Measurements from ENCODE around the gene SLC9A5. TPM values are rescaled to one million over a fixed set of nuclear protein-coding genes. Genes with fewer than 3 reads are reported as not detected.

SLC9A5 gene
- total and polyA plus RNA-seq, 2 donors (not counting 3 experiments of a cell fraction or from before 2014, with no cell fraction given) = 2.7 to 2.8 TPM

- H3K4me3 ChIP-seq (replicated peaks in 1 of 3; ENCODE audit: insufficient read depth in 1 of 3, low read depth in 1 of 3, low read length in 3 of 3) = no peak overlapping the region
- H3K79me2 ChIP-seq (ENCODE audit: control insufficient read depth, insufficient read depth, low read length) = no peaks in the 10 kb centered on the region
- DNase-seq (ENCODE audit: low read depth, low spot score) (no peak), FAIRE-seq (no peak)
- no peaks in the 10 kb centered on the region for H3K9me3 ChIP-seq (replicated peaks; ENCODE audit: control insufficient read depth, insufficient read depth, low read length)
- H3K27me3 ChIP-seq (ENCODE audit: control insufficient read depth in 2 of 2, insufficient read depth in 2 of 2, low read length in 2 of 2) = no peaks in the 10 kb centered on the region
- no peak overlapping the region for H2AFZ ChIP-seq (ENCODE audit: low read depth, low read length)
- H3K9ac ChIP-seq (replicated peaks; ENCODE audit: extremely low read depth, insufficient read depth, low read length) = no peak overlapping the region
- no TSS peak for BruUV-seq (replicated peaks)
- ChIA-PET POLR2A (no interaction called here), CTCF (interaction anchor here (1.5 kb wide), 1 partner anchor 22 kb away, joined by 3 read pairs; no protein-coding TSS in a partner anchor)
- H3K4me1 ChIP-seq (ENCODE audit: control insufficient read depth, extremely low read depth, insufficient read depth, low read length) = peaks cover 5% of the 10 kb centered on the region
- TF ChIP-seq POLR2A (IDR thresholded peaks at IDR 0.05; ENCODE audit: low read depth, low read length) (no peak), GATA2 (IDR thresholded peaks at IDR 0.05; ENCODE audit: insufficient read depth, insufficient read length, low read depth, low read length) (no peak), MYC (IDR thresholded peaks at IDR 0.05; ENCODE audit: low read depth, low read length) (no peak), FOS (IDR thresholded peaks at IDR 0.05; ENCODE audit: borderline replicate concordance, insufficient read depth, low read length) (no peak), POLR2AphosphoS5 (IDR thresholded peaks at IDR 0.05; ENCODE audit: insufficient read depth, low read depth, low read length) (no peak), EZH2 (IDR thresholded peaks at IDR 0.05; ENCODE audit: borderline replicate concordance, low read depth, low read length, severe bottlenecking) (no peak), JUN (IDR thresholded peaks at IDR 0.05; ENCODE audit: borderline replicate concordance, insufficient read depth, insufficient read length, low read depth) (no peak), MAX (IDR thresholded peaks at IDR 0.05; ENCODE audit: insufficient read depth, insufficient read length) (no peak)
- H4K20me1 ChIP-seq (replicated peaks; ENCODE audit: control insufficient read depth, extremely low read depth, insufficient read depth, low read length) = no peaks in the 10 kb centered on the region
- H3K27ac ChIP-seq (ENCODE audit: insufficient read depth, low read depth, low read length) = no peak overlapping the region
- intact Hi-C loops (cut with micrococcal nuclease) (no loop called here), dilution Hi-C loops (cut with MboI; ENCODE audit: extremely low pct_ligation_motif_present, low sequenced_read_pairs) (no loop called here)
- H3K36me3 ChIP-seq (ENCODE audit: control insufficient read depth in 2 of 2, extremely low read depth in 1 of 2, insufficient read depth in 2 of 2, low read length in 2 of 2) = no peaks in the 10 kb centered on the region
- H3K4me2 ChIP-seq (ENCODE audit: insufficient read depth, low read length) = no peak overlapping the region
- no peaks in the 10 kb centered on the region for H3K9me1 ChIP-seq (replicated peaks; ENCODE audit: control insufficient read depth, extremely low read depth, insufficient read depth, low read length)
Measured at GRCh38 chr16:67210069-67210937, 38.5 kb upstream of the SLC9A5 start.

All from endothelial cell of umbilical vein (primary cell).